ENCODE measurements around the gene PTPRD.
A peak's percentile ranks its signal among the peaks of the same experiment; 100 is the strongest.

The PTPRD gene

DNA sequence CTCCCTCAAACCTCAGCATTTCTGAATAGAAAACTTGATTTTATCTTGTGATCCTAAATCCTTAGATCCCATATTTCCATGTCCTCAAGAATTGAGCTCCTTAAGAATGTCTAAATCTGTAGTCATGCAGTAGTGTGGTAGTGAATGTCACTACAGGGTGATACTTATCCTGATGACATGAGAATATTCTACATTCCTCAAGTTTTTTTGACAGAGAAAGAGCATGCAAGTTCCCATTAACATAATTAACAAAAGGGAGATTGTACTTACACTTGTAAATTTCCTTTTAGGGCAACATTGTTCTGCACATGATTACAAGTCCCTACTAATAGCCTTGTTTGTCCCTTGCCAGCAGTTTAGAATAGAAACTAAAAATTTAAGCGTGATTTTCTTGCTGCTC lies 352.3 kb downstream of the PTPRD start:
- DNase-seq: no peak

DNA sequence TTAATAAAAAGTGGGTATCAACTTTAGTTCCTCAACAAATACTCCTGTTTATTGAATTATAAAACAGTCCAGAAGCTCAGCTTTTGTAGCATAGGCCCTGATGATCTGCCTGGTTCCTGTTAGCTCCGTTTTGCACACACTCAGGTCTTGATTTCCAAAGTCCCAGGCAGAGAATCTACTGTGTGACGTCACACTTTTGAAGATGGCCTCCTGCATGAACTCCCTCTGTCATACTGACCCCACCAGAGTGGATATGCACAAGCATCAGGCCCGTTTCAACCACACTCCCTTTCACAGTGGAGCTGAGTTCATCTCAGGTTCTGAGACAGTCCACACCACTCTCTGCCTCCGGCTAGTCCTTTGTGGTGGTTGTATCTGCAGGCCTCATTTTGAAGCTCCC lies 353.1 kb downstream of the PTPRD start:
- no peak for DNase-seq

DNA sequence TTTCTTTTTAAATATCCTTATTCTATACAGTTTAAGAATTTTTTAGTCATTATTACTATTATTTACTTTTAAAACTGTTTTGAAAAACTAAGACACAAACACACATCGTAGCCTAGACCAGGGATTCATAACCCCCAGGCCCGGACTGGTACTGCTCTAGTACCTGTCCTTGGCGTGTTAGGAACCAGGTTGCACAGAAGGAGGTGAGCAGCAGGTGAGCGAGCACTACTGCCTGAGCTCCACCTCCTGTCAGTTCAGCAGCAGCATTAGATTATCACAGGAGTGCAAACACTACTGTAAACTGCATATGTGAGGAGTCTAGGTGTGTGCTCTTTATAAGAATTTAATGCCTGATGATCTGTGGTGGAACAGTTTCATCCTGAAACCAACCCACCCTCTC lies 357.0 kb downstream of the PTPRD start:
- no peak for DNase-seq

DNA sequence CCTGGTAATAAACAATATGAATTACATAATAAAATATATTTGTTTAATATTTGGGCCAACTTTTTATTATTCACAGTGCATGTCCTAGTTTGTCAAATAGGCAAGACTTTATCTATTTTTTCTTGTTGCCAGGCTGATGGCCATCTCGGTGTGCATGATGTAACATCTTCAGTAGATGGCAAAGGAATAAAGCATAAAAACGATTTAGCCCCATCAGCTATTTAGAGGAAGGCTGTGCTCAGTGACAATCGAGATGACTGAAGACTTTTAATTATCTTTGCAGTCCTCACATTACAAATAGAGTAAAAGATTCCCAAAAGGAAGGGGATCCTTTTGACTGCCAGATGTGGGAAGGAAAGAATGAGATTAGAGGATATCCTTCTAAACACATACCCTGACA lies 358.5 kb downstream of the PTPRD start:
- peak; percentile 76 for DNase-seq

DNA sequence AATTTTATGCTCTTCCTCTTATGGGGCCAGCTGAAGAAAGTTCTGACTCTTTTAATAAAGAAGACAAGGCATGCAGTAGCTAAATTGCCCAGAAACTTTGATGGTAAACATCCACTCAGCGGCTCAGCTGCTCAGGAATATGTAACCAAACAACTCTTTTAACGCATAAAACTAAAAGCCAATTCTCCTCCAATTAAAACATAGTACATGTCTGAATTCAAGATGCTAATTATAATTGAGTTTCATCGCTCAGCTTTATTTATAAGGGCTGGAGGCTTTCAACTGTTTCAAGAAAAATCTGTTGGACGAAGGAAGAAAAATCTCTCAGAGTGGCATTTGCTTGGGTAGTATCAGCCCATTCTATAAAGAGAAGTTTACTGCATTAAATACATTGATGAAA lies 359.5 kb downstream of the PTPRD start:
- no peak for DNase-seq

DNA sequence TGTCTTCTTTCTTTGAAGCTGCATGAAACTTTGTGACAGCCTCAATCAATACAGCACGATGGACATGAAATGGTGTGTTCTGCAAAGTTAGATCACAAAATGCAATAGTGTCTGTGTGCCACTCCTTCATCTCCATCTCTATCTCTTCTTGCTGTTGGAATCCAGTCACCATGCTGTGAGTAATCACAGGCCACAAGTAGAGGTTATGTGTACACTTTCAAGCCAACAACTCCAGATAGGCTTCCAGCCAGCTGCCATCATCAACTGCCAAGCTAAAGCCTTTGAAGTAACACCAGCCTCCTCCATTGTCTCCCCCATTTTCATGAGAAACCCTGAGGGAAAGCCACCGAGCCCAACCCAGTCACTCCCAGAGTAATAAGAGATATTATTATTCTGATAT lies 360.6 kb downstream of the PTPRD start:
- peak; percentile 79 for DNase-seq

GRCh38 chr9:10251490-10251889 lies 361.3 kb downstream of the PTPRD start:
- DNase-seq: no peak

GRCh38 chr9:10250219-10250618 lies 362.6 kb downstream of the PTPRD start:
- DNase-seq: no peak

GRCh38 chr9:10248890-10249289 lies 363.9 kb downstream of the PTPRD start:
- no peak for DNase-seq

DNA sequence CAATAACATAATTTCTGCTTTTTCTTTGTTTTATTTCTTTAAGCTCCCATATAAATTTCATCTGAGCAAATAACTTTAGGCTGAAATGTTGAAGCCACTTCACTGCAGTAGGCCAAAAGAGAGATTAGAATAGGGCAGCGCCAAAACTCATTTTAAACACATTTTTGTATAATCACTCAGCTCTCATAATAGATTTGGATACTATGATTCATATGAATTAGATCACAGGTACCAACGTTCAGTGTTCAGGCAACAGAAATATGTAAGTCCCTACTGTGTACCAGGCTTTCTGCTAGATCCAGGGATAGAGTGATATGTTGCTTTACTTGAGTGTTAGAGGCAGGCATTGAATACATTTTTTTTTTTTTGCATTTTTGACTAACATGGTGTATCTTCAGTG lies 370.5 kb downstream of the PTPRD start:
- DNase-seq: no peak

GRCh38 chr9:10238087-10238486 lies 374.7 kb downstream of the PTPRD start:
- no peak for DNase-seq

GRCh38 chr9:10237584-10237983 lies 375.2 kb downstream of the PTPRD start:
- no peak for DNase-seq

GRCh38 chr9:10236161-10236560 lies 376.6 kb downstream of the PTPRD start:
- DNase-seq: no peak

- DNase-seq: no peak
These were observed 377.4 kb downstream of the PTPRD start for GRCh38 chr9:10235376-10235775.

DNA sequence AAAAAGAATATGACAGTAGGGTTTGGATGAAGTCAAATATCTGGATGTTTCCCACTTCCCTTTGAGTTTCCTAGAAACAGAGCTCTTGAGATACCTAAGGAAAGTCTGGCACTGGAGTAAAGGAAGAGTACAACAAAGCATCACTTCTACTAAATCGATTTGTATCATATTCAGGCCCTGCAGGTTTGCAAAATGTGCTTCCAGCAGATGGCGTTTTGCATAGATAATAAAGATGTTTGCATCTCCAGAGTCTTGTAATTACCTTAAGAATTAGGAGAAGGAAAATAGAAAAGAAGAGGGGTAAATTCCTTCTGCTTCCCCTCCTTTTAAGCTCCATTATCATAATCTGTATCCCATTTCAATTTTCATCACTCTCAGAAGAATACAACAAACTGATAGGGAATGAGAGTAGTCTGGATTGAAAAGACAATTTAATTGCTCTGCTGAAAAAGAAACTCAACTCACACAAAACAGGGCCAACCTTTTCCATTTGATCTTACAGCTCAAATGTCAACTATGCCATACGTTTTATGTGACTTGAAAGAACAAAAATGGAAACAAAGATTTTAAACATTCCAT lies 380.4 kb downstream of the PTPRD start:
- DNase-seq: peak; percentile 14

- no peak for DNase-seq
These were observed 382.3 kb downstream of the PTPRD start for GRCh38 chr9:10230512-10230911.

- DNase-seq: no peak
These were observed 384.7 kb downstream of the PTPRD start for GRCh38 chr9:10228082-10228481.

DNA sequence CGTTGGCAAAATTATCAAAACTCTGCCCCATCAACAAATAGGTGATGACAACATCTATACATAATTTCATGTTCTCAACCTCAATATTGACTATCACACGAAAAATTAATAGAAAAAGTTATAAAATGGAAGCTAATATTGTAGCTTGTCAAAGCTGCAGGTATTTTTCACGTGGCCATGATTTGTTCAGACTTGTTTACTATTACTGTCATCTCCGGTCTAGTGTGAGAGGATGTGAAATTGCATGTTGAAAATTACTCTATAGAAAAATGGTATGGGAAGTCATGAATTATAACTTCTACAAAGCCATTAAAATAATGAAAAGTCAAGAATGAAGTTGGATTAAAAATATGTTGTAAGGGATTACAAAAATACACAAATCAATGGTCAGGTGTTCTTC lies 385.8 kb downstream of the PTPRD start:
- no peak for DNase-seq

- no peak for DNase-seq
These were observed 400.1 kb downstream of the PTPRD start for GRCh38 chr9:10212702-10213101.

DNA sequence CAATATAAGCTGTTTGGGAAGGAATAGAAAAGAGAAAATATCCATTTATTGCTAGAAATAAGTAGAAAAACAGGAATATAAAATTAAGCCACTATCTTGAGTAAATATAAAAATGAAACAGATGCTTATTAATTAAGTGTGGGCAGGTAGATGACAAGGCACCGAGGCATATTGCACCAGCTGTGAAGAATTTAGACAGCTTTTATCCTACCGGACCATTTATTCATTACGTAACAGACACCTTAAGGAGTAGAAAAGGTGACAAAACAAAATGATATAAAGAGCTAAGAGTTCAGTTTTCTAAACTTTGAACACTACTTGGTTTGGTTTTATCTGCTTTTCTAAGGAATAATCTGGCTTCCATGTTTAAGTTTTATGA lies 404.1 kb downstream of the PTPRD start:
- DNase-seq: no peak

GRCh38 chr9:10204276-10204675 lies 408.5 kb downstream of the PTPRD start:
- no peak for DNase-seq

DNA sequence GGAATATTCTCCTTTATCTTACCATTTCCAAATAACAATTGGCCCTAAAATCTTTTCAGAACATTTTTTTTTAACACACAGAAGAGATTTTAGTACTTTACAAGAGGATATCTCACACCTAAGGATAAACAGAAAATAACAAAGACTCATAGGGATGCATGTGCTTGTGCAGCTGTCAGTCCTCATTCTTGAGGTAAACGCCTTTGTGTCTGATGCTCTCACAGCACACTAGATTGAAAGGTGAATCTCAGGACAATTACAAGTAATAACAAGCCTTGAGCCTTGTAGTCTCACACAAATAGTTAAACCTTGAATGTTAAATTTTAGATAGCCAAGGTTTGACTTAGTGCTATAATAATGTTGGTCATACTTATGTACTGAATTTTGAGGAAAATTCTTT lies 439.2 kb downstream of the PTPRD start:
- peak; percentile 21 for DNase-seq

DNA sequence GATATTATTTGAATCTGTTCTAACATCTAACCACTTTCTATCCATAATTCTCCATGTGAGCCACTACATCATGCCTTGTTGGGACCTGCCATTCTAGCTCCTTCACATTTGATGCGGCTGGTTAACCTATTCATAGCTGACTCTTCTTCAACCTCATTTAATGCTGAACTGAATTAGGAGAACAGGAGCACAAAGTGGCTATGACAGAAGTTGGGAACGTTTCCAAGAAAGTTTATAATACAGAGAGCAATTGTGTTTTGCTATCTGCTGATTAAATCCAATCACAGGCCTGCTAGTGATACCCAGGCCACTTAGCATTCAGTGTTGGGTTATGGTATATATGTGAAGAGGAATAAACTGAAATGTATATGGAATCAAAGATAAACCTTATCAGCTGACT lies 440.3 kb downstream of the PTPRD start:
- DNase-seq: no peak

GRCh38 chr9:10168241-10168640 lies 444.6 kb downstream of the PTPRD start:
- DNase-seq: peak; percentile 69

DNA sequence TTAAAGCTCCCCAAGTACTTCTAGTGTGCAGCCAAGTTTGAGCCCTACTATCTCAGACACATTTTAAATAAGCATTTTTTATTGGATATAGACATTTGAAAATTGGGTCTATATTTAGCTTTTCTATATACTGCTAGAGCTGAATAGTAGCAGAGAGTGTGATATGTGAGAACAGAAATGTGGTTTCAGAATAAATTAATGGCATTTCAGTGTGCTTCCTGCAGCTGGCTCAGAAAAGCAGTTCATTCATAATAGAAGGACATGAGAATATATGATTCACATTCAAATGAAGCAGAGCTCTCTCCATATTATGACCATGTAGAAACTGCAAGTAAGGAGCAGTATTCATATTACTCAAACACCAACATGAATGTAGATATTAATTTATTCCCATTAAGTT lies 464.0 kb downstream of the PTPRD start:
- no peak for DNase-seq
